Osteoblast (primary cell): ENCODE data around the gene APOL5. TPM values are rescaled to one million over a fixed set of nuclear protein-coding genes. Genes with fewer than 3 reads are reported as not detected.

Source experiments
- DNase-seq: peaks from one replicate; pipeline ENCODE4 v3.0.0; 2011; ENCODE audit warnings: low spot score, mixed read lengths; ENCODE audit not compliant: insufficient read length; ENCODE audit errors: missing footprints
- H2AFZ ChIP-seq: 2 replicates; pipeline ENCODE4 v1.6.0; 2011; ENCODE audit warnings: mild to moderate bottlenecking, low read length
- H3K27ac ChIP-seq: 2 replicates; pipeline ENCODE4 v1.5.1; 2011; ENCODE audit warnings: mild to moderate bottlenecking, low read depth, low read length, moderate library complexity
- H3K27me3 ChIP-seq: 2 replicates; pipeline ENCODE4 v1.6.0; 2012; ENCODE audit warnings: mild to moderate bottlenecking, control low read depth, inconsistent platforms, low read length, moderate library complexity; ENCODE audit not compliant: insufficient read depth
- H3K36me3 ChIP-seq: 2 replicates; pipeline ENCODE4 v1.5.1; 2011; ENCODE audit warnings: mild to moderate bottlenecking, low read length, control low read depth, moderate library complexity; ENCODE audit not compliant: insufficient read depth
- H3K4me1 ChIP-seq: 2 replicates; pipeline ENCODE4 v1.5.1; 2011; ENCODE audit warnings: mild to moderate bottlenecking, low read length, control low read depth, moderate library complexity; ENCODE audit not compliant: insufficient read depth
- H3K4me2 ChIP-seq: 2 replicates; pipeline ENCODE4 v1.6.0; 2011; ENCODE audit warnings: mild to moderate bottlenecking, low read length; ENCODE audit not compliant: insufficient read depth
- H3K4me3 ChIP-seq: fragments of 200-600 bp; sonication (generic); 3 replicates; pipeline ENCODE4 v1.5.1; 2012; ENCODE audit warnings: mild to moderate bottlenecking, low read length, inconsistent platforms; ENCODE audit not compliant: insufficient read depth
- H3K79me2 ChIP-seq: 2 replicates; pipeline ENCODE4 v1.6.0; 2012; ENCODE audit warnings: mild to moderate bottlenecking, low read length, control low read depth, inconsistent platforms; ENCODE audit not compliant: insufficient read depth
- H3K9me3 ChIP-seq: 2 replicates; pipeline ENCODE4 v1.5.1; 2011; ENCODE audit warnings: low read depth, low read length, control low read depth
- H4K20me1 ChIP-seq: 2 replicates; pipeline ENCODE4 v1.6.0; 2012; ENCODE audit warnings: mild to moderate bottlenecking, low read length, control low read depth; ENCODE audit not compliant: insufficient read depth
- CTCF ChIP-seq: IDR thresholded peaks from 2 replicates; pipeline ENCODE4 v1.5.1; 2011; ENCODE audit warnings: mild to moderate bottlenecking, low read depth, low read length, moderate library complexity; ENCODE audit errors: extremely low read depth
- total RNA-seq: library from RNA; depleted of rRNA; stranded (reverse); fragments of >200 nt; gene quantifications from 2 replicates; pipeline ENCODE4 v1.2.3, GENCODE V29; 2012

Gene APOL5
- total RNA-seq, 1 donor: not detected

GRCh38 chr22:35758394-35758793, 40.7 kb downstream of the APOL5 start:
- peaks cover 52% of the 10 kb centered on the region for H3K36me3 ChIP-seq
- H4K20me1 ChIP-seq: no peaks in the 10 kb centered on the region
- TF ChIP-seq CTCF: no peak
- no peak overlapping the region for H2AFZ ChIP-seq
- H3K9me3 ChIP-seq: no peaks in the 10 kb centered on the region
- no peak for DNase-seq
- H3K27ac ChIP-seq: no peak overlapping the region
- peaks cover 2% of the 10 kb centered on the region for H3K79me2 ChIP-seq
- H3K4me2 ChIP-seq: no peak overlapping the region
- no peak overlapping the region for H3K4me3 ChIP-seq
- H3K27me3 ChIP-seq: no peaks in the 10 kb centered on the region
- no peaks in the 10 kb centered on the region for H3K4me1 ChIP-seq

- peaks cover 44% of the 10 kb centered on the region for H3K36me3 ChIP-seq
- no peaks in the 10 kb centered on the region for H3K27me3 ChIP-seq
- H3K4me1 ChIP-seq: no peaks in the 10 kb centered on the region
- H4K20me1 ChIP-seq: no peaks in the 10 kb centered on the region
- peak; percentile 30 for TF ChIP-seq CTCF
- no peak overlapping the region for H3K4me3 ChIP-seq
- H2AFZ ChIP-seq: no peak overlapping the region
- H3K79me2 ChIP-seq: peaks cover 1% of the 10 kb centered on the region
- no peak for DNase-seq
- H3K9me3 ChIP-seq: no peaks in the 10 kb centered on the region
- no peak overlapping the region for H3K4me2 ChIP-seq
- H3K27ac ChIP-seq: no peak overlapping the region
These were observed 43.4 kb downstream of the APOL5 start for GRCh38 chr22:35761037-35761436.

GRCh38 chr22:35766654-35767580, 49.2 kb downstream of the APOL5 start:
- H2AFZ ChIP-seq: no peak overlapping the region
- no peak for DNase-seq
- peaks cover 13% of the 10 kb centered on the region for H3K36me3 ChIP-seq
- H3K4me2 ChIP-seq: peak overlapping the region; percentile 0
- TF ChIP-seq CTCF: no peak
- H3K4me3 ChIP-seq: no peak overlapping the region
- no peaks in the 10 kb centered on the region for H3K4me1 ChIP-seq
- H4K20me1 ChIP-seq: no peaks in the 10 kb centered on the region
- H3K9me3 ChIP-seq: no peaks in the 10 kb centered on the region
- H3K27ac ChIP-seq: peak overlapping the region; percentile 2
- H3K79me2 ChIP-seq: peaks cover 11% of the 10 kb centered on the region
- H3K27me3 ChIP-seq: no peaks in the 10 kb centered on the region

GRCh38 chr22:35769974-35770373, 52.3 kb downstream of the APOL5 start:
- H3K27ac ChIP-seq: no peak overlapping the region
- no peak for TF ChIP-seq CTCF
- peaks cover 13% of the 10 kb centered on the region for H3K79me2 ChIP-seq
- no peak for DNase-seq
- peaks cover 9% of the 10 kb centered on the region for H3K36me3 ChIP-seq
- H3K9me3 ChIP-seq: no peaks in the 10 kb centered on the region
- H4K20me1 ChIP-seq: no peaks in the 10 kb centered on the region
- no peak overlapping the region for H2AFZ ChIP-seq
- H3K4me1 ChIP-seq: no peaks in the 10 kb centered on the region
- no peak overlapping the region for H3K4me3 ChIP-seq
- H3K27me3 ChIP-seq: no peaks in the 10 kb centered on the region
- no peak overlapping the region for H3K4me2 ChIP-seq
